HG03342 (cell line): Measurements from ENCODE around the gene SP1.
"Not testable (repeated sequence)": the region's sequence is repeated elsewhere in the genome, so short reads cannot be mapped to it uniquely, and the experiment has no call there.

Experiments used
- ATAC-seq: cut with Tn5 transposase; IDR thresholded peaks from one replicate; pipeline ENCODE4 v1.9.1; 2021; ENCODE audit warnings: mild to moderate bottlenecking, moderate library complexity; ENCODE audit not compliant: unreplicated experiment

The SP1 gene

GRCh38 chr12:53444593-53445325 is 64.8 kb downstream of the SP1 start:
- ATAC-seq = not testable (repeated sequence)

- no peak for ATAC-seq
Measured at GRCh38 chr12:53450936-53451335, 71.0 kb downstream of the SP1 start.

- peak; percentile 94 for ATAC-seq
Measured at GRCh38 chr12:53451661-53452158, 71.7 kb downstream of the SP1 start, which contains the start of gene PCBP2. PCBP2 (plus strand) TSS chr12:53452102; CDS start chr12:53454801, 2,699 bp downstream.

- ATAC-seq = peak; percentile 29
Measured at GRCh38 chr12:53452159-53453077, 72.4 kb downstream of the SP1 start.

- ATAC-seq = no peak
Measured at GRCh38 chr12:53453953-53454640, 74.1 kb downstream of the SP1 start.

- ATAC-seq = no peak
Measured at GRCh38 chr12:53454707-53455106, 74.7 kb downstream of the SP1 start.

GRCh38 chr12:53456654-53457366 is 76.8 kb downstream of the SP1 start:
- ATAC-seq = no peak

GRCh38 chr12:53459097-53459496 is 79.1 kb downstream of the SP1 start:
- ATAC-seq = no peak

GRCh38 chr12:53461059-53461458 is 81.1 kb downstream of the SP1 start:
- no peak for ATAC-seq

GRCh38 chr12:53461591-53461990 is 81.6 kb downstream of the SP1 start:
- ATAC-seq = no peak

- ATAC-seq = no peak
Measured at GRCh38 chr12:53462935-53463334, 83.0 kb downstream of the SP1 start.

GRCh38 chr12:53463802-53464560 is 84.0 kb downstream of the SP1 start:
- no peak for ATAC-seq

GRCh38 chr12:53464685-53465418 is 84.9 kb downstream of the SP1 start:
- no peak for ATAC-seq

- no peak for ATAC-seq
Measured at GRCh38 chr12:53465679-53466078, 85.7 kb downstream of the SP1 start.
